Stimulated activated CD4-positive, alpha-beta T cell treated with anti-CD3 and anti-CD28 coated beads, Interleukin-2, amount 100 ng/mL, for 4 hours (primary cell): Measurements from ENCODE around the gene CLRN3.

Experiments used
- DNase-seq: peaks from one replicate; pipeline ENCODE4 v3.0.0-alpha.2; 2020; ENCODE audit warnings: low read depth

The CLRN3 gene

GRCh38 chr10:127848226-127848625, 44.5 kb downstream of the CLRN3 start:
- DNase-seq: no peak

DNA sequence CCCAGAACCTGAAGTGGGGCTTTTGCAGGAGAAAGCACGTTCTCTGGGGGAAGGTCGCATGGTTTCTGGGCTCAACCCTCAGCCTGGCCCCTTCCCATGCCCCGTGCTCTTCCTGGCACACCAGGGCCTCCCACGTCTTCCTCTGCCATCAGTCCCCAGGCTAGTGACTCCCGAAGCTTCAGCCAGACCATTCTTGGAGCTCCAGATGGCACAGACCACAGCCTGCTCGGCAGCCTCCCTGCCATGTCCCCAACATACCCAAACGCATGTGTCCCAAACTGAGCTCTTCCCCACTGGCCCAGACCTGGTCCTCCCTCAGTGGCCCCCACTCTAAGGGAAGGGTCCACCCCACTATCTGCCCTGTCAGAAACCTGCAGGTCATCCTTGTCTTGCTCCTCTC, 47.0 kb downstream of the CLRN3 start:
- no peak for DNase-seq

DNA sequence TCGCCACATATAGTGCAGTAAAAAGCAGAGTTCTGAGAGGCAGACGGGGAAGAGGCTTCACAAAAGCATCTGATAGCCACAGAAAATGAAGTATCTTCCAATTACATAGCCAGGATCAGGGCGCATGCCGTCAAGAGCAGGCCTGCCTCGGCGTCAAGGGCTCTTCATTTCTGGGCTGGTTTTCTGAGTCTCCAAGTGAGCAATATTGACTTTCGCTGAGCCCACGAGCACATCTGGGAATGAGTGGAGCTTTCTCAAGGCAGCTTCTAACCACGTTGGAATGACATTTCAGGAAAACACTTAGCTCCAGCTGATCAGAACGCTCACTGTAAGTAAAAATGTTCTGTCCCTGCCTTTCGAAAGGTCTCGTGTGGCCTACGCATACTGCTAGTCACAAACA, 51.9 kb downstream of the CLRN3 start:
- no peak for DNase-seq

GRCh38 chr10:127836966-127837365, 55.8 kb downstream of the CLRN3 start:
- DNase-seq: no peak

GRCh38 chr10:127836176-127836575, 56.6 kb downstream of the CLRN3 start:
- no peak for DNase-seq

DNA sequence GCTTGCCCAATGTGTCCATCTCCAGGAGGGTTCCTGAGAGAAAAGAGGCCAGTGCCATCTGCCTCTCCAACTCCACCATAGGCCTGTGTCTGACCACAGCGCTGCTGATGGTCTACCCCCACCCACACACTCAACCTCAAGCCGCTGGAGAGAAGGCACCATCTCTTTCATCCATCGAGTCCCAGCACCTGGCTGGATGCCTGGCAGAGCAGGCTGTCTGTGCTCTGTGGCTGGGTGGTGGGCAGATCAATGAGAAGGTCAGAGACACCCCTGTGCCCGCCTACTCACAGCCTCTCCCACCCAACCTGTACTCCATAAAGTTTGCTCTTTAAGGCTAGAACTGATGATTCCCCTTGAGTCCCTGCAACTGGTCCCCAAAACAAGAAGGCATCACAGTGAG, 58.0 kb downstream of the CLRN3 start:
- DNase-seq: no peak

DNA sequence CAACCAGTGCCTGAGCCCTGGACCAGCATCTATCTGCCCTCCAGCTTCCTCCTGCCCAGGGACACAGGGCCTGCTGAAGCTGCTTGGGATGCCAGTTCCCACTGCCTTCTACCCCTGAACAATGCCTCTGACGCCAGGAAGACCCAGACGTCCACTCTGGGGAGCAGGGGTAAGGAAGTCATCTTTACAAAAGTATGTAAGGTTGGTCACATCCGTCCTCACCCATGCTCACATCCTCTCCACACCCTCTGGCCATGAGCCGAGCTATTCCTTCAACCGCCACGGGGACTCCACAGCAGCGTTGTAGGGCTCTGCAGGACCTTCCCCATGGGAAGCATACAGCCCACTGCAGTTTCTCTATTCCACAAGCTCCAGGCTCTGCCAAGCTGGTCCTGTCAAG, 58.5 kb downstream of the CLRN3 start:
- no peak for DNase-seq

GRCh38 chr10:127833804-127834203, 58.9 kb downstream of the CLRN3 start:
- no peak for DNase-seq

DNA sequence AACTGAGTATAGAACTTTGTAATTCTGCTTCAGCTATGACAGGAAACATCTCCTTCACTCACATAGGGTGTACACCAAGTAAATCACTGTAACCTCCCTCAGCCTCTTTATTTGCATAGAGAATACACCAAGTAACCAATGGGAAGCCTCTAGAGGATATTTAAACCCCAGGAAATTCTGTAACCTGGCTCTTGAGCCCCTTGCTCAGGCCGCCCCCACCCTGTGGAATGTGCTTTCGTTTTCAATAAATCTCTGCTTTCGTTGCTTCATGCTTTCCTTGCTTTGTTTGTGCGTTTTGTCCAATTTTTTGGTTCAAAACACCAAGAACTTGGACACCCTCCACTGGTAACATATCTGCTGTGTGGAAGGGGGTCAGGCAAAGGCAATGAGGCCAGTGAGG, 60.2 kb downstream of the CLRN3 start:
- DNase-seq: no peak

GRCh38 chr10:127830414-127830813, 62.3 kb downstream of the CLRN3 start:
- no peak for DNase-seq
